Germinal center (tissue), 1 donor: ENCODE measurements around the gene TMEM184C.

Experiments
- DNase-seq: peaks from one replicate; pipeline ENCODE4 v3.0.0; 2012; ENCODE audit warnings: mixed read lengths, low spot score

The TMEM184C gene

DNA sequence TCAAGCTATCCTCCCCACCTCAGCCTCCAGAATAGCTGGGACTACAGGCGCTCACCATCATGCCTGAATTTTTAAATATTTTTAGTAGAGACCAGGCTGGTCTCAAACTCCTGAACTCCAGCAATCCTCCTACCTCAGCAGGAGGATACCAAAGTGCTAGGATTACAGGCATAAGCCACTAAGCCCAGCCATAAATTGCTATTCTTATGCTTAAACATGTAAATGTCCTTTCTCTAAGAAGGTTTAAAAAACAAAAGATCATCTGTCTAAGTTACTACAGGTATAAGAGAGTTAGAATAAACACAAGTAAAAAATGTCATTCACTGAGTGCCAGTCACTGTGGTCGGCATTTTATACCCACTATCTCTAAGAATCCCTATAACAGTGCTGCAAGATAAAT is 38.4 kb downstream of the TMEM184C start:
- DNase-seq: no peak

DNA sequence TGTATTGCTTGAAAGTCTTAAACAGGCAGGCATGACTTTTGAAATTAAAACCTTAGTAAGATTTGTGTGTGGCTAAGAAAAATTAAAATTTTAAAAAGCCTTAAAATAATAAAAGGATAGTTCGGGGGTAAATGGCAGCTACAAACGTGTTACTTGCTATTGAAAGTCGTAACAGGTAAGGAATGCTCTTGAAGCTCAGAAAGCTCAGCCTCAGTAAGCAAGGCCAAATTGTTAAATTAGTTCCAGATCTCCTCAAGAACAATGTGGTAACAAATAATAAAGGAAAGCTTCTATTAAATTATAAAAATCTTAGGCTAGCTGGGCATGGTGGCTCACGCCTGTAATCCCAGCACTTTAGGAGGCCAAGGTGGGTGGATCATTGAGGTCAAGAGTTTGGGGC is 41.3 kb downstream of the TMEM184C start:
- DNase-seq: no peak

DNA sequence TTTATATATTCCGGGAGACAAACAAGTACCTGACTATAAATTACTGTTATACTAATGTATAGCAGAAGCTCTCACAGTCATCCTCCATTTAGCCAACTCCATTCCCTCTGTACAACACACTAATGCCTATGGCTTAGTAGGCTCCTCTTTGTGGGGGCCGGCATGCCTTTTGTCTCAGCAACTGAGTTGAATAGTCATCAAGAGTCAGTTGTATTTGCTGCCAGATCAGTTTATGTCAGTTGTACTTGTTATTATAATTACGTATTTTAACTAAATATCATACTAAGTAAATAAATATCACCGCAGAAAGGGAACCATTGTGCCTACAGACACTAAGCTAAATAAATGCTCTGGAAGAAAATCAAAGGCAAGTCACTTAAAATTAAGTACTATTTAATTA is 56.9 kb downstream of the TMEM184C start:
- no peak for DNase-seq

DNA sequence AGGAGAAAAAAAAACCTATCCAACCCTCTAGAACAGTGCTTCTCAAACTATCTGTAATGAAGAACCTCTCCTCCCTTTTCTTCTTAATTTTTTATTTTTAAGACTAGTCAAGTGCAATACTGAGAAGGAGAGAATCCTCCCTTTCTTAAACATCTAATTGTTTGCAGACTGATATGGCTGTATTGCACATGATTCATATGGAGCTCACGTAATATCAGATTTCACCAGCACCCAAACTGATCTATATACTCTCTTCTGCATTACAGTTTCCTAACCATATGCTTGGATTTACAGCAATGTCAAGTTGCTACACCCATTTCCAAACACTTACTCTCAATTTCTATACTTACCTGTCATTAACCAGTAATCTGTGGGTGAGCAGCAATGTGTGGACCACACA is 57.3 kb downstream of the TMEM184C start:
- no peak for DNase-seq

DNA sequence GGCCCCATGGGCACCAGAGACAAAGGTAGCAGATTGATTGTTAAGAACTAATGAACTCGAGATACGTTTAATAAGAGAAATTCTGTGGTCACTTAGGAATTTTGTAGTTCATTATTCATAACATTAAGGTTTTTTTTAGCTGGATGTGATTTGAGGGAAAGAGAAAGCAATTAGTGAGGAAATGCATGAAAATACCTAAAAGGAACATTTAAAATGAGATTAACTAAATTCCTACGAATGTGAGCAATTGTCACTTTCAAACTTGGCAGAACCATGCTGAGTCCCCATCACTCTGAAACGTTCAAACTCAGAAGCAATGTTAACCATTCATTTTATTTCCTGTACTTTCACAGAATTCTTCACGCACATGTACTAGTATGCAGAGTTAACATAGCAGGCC is 60.9 kb downstream of the TMEM184C start:
- DNase-seq: no peak

DNA sequence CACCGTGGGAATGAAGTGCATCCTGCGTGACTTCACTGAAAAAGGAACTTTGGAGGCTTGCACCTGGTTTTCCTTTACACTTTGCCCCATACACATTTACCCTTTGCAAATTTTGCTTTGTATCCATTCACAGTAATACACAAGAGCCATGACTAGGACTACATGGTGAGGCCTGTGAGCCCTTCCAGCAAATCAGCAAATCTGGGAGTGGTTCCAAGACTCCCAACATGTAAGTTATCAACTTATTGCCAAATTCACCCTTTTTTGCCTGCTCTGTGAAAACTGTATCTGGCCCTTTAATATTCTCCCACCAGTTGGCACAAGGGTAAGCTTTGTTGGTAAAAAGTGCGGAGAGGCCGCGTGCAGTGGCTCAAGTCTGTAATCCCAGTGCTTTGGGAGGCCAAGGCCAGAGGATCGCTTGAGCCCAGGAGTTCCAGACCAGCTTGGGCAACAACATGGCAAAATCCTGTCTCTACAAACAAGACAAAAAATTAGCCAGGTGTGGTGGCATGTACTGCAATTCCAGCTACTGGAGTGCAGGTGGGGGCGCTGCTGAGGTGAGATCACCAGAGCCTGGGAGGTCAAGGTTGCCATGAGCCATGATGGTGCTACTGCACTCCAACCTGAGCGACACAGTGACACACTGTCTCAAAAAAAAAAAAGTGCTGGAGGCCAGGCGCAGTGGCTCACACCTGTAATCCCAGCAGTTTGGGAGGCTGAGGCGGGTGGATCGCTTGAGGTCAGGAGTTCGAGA is 61.8 kb downstream of the TMEM184C start:
- no peak for DNase-seq

DNA sequence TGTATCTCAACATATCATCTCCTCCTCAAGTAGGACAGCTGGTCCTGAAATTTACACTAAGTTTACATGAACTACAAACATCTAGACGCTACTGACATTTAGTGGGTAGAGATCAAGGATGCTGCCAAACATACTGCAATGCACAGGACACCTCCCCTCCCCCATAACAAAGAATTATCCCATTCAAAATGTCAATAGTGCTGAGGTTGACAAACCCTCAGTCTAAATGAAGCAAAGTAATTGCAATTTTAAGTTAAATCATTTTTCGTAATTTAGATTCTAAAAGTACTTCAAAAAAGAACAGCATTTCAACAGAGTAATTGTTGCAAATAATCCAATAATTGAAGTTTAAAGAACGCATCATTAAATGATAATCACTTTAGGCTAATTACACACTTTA is 65.6 kb downstream of the TMEM184C start:
- DNase-seq: no peak

DNA sequence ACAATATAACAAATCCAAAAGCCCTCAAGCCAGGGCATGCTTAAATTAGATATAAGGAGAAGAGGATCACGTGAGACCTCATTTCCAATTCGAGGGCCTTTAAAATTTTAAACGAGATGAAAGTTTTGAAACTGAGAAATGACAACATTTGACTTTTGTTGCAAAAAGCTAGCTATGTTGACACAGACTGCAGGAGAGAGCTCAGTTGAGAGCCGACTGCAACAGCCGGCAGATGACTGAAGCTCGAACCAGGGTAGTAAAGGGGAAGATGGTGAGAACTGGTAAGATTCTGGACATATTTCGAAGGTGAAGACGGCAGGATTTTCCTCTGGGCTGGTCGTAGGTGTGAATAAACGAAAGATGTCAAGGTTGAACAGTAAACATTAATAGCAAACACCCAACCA is 66.0 kb downstream of the TMEM184C start:
- DNase-seq: peak; percentile 13

DNA sequence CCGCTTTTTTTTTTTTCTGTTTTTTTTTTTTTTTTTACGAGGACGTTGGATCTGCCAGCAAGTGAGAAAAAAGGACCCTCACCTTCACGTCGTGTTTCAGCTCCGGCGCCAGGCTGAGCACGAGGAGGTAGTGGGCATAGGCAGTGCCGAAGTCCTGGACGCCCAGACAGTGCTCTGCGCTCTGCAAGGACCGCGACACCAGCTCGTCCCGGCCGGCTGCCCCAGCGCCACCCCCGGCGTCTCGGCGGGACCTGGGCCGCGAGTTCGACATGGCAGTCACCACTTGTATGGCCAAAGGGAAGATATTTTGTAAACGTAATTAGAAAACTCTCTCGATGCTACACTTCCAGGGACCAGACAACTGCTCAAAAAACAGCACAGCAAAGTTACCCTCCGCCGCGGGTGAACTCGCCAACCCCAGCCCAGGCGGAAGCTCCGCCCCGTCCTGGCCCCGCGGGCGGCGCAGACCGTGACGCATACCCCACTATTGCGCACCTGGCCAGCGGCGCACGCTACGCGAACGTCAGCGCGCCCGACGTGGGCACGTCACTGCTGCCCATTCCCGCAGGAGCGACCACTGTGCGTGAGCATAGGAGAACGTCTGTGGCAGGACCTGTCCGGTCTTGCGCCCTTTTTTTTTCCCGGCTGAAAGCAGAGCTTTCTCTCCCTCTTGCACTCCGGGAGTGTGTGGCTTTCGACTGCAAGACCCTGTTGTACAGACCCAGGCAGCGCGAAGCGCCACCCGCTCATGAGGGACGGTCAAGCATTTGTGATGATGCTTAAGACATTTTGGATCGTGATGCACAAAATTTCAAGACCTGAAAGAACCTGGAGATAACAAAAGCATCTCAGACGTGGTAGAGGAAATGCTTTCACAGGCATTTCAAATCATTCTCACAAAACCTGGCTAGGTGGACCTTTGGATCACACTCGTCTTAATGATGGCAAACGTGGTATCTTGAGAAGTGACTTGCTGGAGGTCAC is 66.8 kb downstream of the TMEM184C start, which contains the start of gene PRMT9:
Gene PRMT9, minus strand, starts transcription at position 447 of the 984 bp plus-strand sequence. Its CDS starts 176 bp downstream, at position 271.
- peak; percentile 94 for DNase-seq

DNA sequence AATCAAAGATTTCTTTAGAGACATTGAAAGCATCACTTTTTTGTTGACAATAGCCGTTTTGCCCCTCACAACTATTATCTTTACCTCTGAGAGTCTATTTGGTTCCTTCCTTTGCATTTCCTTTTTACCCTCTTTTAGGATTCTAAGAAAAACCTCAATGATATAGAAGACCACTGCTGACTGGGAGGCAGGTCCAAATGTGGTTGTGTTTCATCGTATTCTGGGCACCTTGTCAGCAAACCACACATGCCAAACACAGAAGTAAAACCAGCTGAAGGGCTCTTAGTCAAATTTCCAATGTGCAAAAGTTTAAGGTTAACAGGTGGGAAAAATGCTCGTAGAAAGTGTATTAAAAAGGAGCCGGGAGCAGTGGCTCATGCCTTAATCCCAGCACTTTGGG is 71.9 kb downstream of the TMEM184C start:
- no peak for DNase-seq

DNA sequence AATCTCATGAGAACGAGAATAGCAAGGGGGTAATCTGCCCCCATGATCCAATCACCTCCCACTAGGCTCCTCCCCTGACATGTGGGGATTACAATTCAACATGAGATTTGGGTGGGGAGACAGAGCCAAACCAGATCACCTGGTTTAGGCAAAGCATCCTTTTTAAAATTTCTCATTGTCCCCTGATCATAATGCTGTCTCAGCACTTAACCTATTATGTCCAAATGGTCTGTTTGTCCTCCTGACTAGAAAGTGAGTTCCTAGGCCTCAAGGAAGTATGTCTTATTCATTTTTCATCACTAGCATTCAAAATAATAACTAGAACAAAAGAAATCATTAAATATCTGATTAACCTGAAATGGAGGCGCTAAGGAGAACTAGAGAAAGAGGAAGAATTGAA is 74.6 kb downstream of the TMEM184C start:
- DNase-seq: no peak

DNA sequence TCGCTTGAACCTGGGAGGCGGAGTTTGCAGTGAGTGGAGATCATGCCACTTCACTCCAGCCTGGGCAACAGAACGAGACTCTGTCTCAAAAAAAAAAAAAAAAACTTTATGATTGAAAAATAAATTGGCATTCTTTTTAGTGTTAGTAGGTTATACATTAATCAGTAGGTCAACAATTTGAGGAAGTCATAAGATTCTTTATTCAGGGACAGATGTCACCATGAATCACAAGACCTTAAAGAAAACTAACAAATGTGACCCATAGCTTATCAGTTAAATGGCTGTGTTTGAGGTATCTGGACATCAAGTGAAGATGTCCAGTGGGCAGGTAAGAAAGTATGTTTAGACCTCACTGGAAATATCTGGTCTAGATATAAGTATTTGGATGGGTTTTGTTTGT is 76.0 kb downstream of the TMEM184C start:
- DNase-seq: no peak

DNA sequence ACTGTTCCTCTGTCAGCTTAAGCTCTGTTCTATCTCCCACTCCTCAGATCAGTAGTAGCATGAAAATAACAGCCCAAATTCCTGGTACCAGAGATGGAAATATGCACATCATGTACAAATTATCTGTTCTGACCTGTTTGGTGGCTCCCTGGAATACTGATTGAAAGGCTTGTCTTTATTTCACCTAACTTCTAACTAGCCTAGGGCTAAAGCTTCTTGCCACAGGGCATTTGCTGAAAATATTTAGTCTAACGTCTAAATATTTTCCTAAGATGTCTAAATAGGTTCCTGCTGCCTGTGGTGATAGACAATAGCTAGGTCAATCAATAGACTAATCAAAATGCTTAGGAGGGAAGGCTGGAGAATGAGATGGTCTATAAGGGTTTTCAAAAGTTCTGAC is 79.7 kb downstream of the TMEM184C start:
- DNase-seq: no peak

DNA sequence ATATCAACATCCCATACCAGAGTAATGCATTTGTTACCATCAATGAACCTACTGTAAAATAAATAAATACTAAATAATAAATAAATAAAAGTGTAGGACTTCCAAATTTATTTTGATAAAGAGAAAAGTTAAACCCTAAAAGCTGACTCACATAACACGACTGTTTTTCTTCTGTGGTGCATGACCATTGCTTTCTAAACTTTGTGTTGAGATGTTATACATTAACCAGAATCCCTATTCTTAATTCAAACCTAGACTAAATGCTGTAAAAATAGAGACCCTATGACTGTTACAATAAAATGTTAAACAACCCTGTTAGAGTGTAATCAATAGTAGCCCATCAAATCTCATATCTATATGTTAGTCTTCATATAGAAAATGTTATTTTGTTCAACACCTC is 87.6 kb downstream of the TMEM184C start:
- no peak for DNase-seq

DNA sequence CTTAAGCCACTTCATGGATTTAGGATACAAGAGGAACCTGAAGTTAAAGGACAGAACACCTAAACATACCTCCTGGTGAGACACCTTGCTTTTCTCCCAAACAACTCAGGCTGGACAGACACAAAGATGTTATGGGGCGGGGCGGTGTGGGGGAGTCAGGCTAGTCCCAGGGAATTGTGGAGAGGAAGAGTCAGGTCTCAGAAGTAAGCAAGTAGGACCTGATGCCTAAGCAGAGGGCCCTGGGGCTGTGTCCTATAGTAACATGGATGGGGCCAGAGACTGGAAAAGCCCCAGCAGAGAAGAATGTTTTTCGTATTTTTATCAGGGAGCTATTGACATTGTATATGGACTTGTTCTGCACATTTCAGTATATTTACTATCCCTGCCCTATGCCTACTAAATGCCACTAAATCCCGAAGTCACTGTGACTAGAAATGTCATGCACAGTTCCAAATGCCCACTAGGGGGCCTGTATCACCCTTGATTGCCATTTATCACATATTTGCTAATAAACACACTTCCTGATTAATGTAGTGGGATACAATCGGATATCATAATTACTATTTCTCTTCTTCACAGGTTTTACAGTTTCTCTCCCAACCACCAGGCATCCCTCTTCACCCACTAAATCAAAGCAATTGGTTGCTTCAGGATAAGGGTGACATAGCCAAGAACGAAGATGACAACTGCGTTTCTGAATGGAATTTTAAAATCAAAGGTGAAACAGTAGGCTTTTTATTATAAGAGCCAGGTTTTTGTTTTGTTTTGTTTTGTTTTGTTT is 90.9 kb downstream of the TMEM184C start:
- peak; percentile 25 for DNase-seq

DNA sequence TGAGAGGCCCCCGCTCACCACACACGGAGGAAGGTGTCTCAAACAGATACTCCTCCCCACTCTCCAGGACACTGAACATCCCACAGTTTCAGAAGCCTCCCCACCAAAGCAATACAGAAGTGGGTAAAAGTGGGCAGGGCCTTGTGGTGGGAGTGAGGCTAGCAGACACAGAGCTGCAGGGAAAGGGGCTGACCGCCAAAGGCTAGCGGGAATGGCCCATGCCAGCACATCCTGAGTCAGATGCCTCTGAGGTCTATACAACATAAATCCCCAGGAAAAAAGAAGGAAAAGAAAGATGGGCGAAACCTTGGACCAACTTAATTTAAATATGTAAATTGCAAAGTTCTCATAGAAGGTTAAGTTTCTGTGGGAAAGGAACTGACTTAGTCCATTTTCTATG is 92.8 kb downstream of the TMEM184C start:
- no peak for DNase-seq

DNA sequence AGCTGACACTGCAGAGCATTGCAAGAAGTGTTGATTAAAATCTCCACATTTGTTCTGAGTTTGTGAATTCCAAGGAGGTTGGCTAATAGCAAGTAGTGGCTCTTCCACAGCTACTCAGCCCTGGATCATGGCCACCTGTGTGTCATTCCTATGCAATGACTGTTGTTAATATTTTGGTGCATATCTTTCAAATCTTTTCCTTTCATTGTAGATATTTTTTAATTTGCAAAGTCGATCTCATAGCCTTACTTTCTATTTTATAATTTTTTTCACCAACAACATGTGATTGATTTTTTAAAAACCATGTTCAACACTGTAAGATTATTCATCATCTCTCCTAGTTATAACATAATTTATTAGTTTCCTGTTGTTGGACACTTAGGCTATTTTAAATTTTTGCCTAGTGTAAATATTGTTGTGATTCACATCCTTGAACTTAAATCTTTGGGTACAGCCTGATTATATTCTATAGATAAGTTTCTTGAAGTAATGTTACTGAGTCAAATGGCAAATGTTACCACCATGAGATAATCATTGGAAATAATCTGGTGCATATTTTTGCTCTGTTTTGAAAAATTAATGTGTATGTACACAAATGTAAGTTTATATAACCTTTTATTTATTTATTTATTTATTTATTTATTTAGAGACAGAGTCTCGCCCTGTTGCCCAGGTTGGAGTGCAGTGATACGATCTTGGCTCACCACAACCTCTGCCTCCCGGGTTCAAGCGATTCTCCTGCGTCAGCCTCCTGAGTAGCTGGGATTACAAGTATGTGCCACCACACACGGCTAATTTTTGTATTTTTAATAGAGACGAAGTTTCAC is 97.6 kb downstream of the TMEM184C start:
- no peak for DNase-seq

DNA sequence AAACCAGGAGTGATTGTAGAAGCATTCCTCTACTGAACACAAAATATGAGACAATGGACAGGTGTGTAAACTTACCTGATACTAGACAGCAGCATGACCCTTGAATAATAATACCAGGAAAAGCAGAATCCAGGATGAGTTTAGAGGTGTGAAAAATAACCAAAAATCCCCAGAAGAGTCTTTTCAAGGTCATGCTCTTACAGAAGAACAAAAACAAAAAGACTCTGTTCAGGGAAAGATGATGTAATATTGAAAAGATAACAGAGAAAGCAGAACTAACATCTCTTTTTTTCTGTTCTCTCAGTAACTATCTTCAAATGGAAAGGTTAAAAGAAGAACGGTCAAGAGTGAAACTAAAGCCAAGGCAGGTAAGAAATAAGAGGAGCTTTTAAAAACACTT is 100.7 kb downstream of the TMEM184C start:
- DNase-seq: no peak
